ENCODE data around the gene ANKK1. TPM values are rescaled to one million over a fixed set of nuclear protein-coding genes. Genes with fewer than 3 reads are reported as not detected.

The ANKK1 gene
- total RNA-seq, 1 experiment from 2014 or later, result 0.22 TPM

GRCh38 chr11:113345978-113346377 lies 41.6 kb upstream of the ANKK1 start (continued):
- TF ChIP-seq ELF1 (IDR thresholded peaks at IDR 0.05; ENCODE audit: borderline replicate concordance, low read depth) (no peak), POLR2AphosphoS5 (IDR thresholded peaks at IDR 0.05; ENCODE audit: low read depth, low read length) (no peak)

- RAD21 ChIA-PET (ENCODE audit: low non-redundant PET in 1 of 2, low total read pairs in 2 of 2, uncharacterized antibody in 2 of 2, unreplicated experiment in 2 of 2), result no interaction called here
- POLR2A ChIA-PET, result no interaction called here
- no TSS peak for BruUV-seq (replicated peaks)
- no peak overlapping the region for H3K27ac ChIP-seq (ENCODE audit: low read depth, low read length)
- no peaks in the 10 kb centered on the region for H3K9me3 ChIP-seq (ENCODE audit: control insufficient read depth in 1 of 2, insufficient read depth in 1 of 2, low read depth in 1 of 2, low read length in 2 of 2)
- H3K36me3 ChIP-seq (ENCODE audit: control insufficient read depth in 1 of 2, insufficient read depth in 2 of 2, low read length in 2 of 2), result no peaks in the 10 kb centered on the region
- no peaks in the 10 kb centered on the region for H3K27me3 ChIP-seq (ENCODE audit: insufficient read depth, low read length)
- no peak for DNase-seq (ENCODE audit: low read depth, low spot score)
- intact Hi-C loops (cut with micrococcal nuclease), result no loop called here
- CTCF ChIA-PET, result no interaction called here
- no peak overlapping the region for H3K4me3 ChIP-seq (replicated peaks in 1 of 2; ENCODE audit: low read depth in 1 of 2, low read length in 2 of 2)
- H3K4me1 ChIP-seq (ENCODE audit: control insufficient read depth in 1 of 2, insufficient read depth in 2 of 2, low read length in 2 of 2), result no peaks in the 10 kb centered on the region
- ATAC-seq, result no peak
- no peaks in the 10 kb centered on the region for H3K9me2 ChIP-seq (ENCODE audit: insufficient read depth)
- H3K9ac ChIP-seq (ENCODE audit: low read length), result no peak overlapping the region
- H3K79me2 ChIP-seq (ENCODE audit: insufficient read depth, low read length), result no peaks in the 10 kb centered on the region
- no peak for TF ChIP-seq POLR2A (IDR thresholded peaks at IDR 0.05; ENCODE audit: borderline replicate concordance, extremely low read depth, insufficient read depth, insufficient read length)
- TF ChIP-seq, protein P1, sequence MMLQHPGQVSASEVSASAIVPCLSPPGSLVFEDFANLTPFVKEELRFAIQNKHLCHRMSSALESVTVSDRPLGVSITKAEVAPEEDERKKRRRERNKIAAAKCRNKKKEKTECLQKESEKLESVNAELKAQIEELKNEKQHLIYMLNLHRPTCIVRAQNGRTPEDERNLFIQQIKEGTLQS (IDR thresholded peaks at IDR 0.05), result no peak
- no peak for TF ChIP-seq RAD21 (IDR thresholded peaks at IDR 0.05; ENCODE audit: low read depth)
- TF ChIP-seq CTCF (IDR thresholded peaks at IDR 0.05 in 2 of 3, conservative IDR thresholded peaks at IDR 0.05 in 1 of 3; ENCODE audit: borderline replicate concordance in 1 of 3, insufficient read depth in 1 of 3, low read depth in 2 of 3, low read length in 2 of 3), result no peak
- TF ChIP-seq EZH2phosphoT487 (IDR thresholded peaks at IDR 0.05; ENCODE audit: borderline replicate concordance), result no peak
- no peak for TF ChIP-seq ELF1 (IDR thresholded peaks at IDR 0.05; ENCODE audit: borderline replicate concordance, low read depth)
- no peak for TF ChIP-seq YY1 (IDR thresholded peaks at IDR 0.05; ENCODE audit: extremely low read depth, insufficient replicate concordance, low read depth, low read length)
- no peak for TF ChIP-seq EZH2 (IDR thresholded peaks at IDR 0.05)
- TF ChIP-seq, protein P2, sequence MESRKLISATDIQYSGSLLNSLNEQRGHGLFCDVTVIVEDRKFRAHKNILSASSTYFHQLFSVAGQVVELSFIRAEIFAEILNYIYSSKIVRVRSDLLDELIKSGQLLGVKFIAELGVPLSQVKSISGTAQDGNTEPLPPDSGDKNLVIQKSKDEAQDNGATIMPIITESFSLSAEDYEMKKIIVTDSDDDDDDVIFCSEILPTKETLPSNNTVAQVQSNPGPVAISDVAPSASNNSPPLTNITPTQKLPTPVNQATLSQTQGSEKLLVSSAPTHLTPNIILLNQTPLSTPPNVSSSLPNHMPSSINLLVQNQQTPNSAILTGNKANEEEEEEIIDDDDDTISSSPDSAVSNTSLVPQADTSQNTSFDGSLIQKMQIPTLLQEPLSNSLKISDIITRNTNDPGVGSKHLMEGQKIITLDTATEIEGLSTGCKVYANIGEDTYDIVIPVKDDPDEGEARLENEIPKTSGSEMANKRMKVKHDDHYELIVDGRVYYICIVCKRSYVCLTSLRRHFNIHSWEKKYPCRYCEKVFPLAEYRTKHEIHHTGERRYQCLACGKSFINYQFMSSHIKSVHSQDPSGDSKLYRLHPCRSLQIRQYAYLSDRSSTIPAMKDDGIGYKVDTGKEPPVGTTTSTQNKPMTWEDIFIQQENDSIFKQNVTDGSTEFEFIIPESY (IDR thresholded peaks at IDR 0.05; ENCODE audit: extremely low read depth, insufficient replicate concordance, low read length), result no peak
- no peak for TF ChIP-seq SRF (IDR thresholded peaks at IDR 0.05; ENCODE audit: low read depth)
- no peak for TF ChIP-seq CBX3 (IDR thresholded peaks at IDR 0.05; ENCODE audit: low read depth)
- no peak for TF ChIP-seq ZFX (IDR thresholded peaks at IDR 0.05)
- no peak for TF ChIP-seq POLR2AphosphoS5 (IDR thresholded peaks at IDR 0.05; ENCODE audit: low read depth, low read length)
- TF ChIP-seq EGR1 (IDR thresholded peaks at IDR 0.05; ENCODE audit: low read depth), result no peak
- no peak for TF ChIP-seq ZNF274 (IDR thresholded peaks at IDR 0.05; ENCODE audit: low read depth, low read length)
- TF ChIP-seq TCF7L2 (IDR thresholded peaks at IDR 0.05; ENCODE audit: borderline replicate concordance, extremely low read depth, insufficient read depth, insufficient read length), result no peak
- TF ChIP-seq, protein P3, sequence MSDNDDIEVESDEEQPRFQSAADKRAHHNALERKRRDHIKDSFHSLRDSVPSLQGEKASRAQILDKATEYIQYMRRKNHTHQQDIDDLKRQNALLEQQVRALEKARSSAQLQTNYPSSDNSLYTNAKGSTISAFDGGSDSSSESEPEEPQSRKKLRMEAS (IDR thresholded peaks at IDR 0.05), result no peak
- H3K4me2 ChIP-seq (ENCODE audit: low read length), result no peak overlapping the region
- no peaks in the 10 kb centered on the region for H4K20me1 ChIP-seq (ENCODE audit: insufficient read depth)
- no peak overlapping the region for H2AFZ ChIP-seq (ENCODE audit: low read depth, low read length, poor library complexity, severe bottlenecking)
Measured at GRCh38 chr11:113349528-113349927, 38.1 kb upstream of the ANKK1 start.

Measured in HCT116 (cell line).